Nucleus accumbens (tissue), 56 donors: Measurements from ENCODE around the gene SETBP1.

Experiments used
- DNase-seq, 56 donors: peaks; one replicate each; lab custom pipeline; 2025; lab: John Stamatoyannopoulos, UW

The SETBP1 gene

DNA sequence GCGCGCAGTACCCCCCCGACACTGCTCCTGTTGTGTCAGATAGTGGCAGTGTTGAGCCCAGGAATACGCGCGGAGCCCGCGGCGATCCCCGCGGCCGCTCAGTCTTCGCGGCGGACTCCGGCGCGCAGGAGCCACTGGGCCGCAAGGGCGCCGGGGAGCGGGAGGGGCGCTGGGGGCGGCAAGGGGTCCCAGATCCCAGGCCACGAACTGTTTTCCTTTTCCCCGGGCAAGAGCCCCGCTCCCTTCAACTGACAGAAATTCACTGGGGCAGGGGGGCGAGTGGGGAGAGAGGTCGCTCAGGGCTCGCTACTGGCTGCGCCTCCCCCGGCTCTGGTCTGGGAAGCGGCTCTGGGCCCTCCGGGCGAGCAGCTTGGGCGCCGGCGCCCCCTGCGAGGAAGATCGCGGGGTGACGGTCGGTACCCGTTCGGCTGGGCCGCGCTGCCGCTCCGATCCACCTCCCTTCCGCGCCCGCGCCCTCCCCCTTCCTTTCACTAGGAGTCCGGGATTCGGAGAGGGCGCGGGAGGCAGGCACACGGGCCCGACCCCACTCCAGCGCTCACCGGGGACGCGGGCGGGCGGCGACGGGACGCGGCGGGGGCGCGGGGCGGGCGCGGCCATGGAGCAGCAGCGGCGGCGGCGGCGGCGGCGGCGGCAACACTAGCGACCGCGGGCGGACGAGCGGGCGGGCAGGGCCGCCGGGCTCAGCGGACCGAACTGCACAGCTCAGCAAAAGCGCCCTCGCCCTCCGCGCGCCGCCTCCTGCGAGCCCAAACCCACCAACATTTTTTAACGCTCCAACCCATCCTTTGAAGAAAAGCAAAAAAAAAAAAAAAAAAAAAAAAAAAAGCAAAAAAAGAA, 1.4 kb upstream of the SETBP1 start:
- peak in 55 of 56 donors; percentile 26 to 88 (median 73) for DNase-seq

DNA sequence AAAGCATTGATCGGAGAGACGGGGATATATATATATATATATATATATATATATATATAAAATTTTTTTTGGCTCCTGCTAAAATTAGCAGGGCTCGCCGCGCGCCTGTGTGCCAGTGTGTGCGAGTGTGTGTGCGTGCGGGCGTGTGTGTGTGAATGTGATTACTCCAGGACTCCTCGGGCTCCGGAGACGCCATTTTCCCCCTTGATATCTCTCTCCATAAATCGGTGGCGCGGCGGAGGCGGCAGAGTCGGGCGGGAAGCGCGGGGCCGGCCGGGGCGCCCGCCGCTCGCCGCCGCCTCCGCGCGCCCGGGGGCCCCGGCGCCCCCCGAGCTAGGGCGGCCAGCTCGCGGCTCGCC, 795 bp upstream of the SETBP1 start:
- peak in 30 of 56 donors; percentile 4 to 74 (median 40) for DNase-seq

DNA sequence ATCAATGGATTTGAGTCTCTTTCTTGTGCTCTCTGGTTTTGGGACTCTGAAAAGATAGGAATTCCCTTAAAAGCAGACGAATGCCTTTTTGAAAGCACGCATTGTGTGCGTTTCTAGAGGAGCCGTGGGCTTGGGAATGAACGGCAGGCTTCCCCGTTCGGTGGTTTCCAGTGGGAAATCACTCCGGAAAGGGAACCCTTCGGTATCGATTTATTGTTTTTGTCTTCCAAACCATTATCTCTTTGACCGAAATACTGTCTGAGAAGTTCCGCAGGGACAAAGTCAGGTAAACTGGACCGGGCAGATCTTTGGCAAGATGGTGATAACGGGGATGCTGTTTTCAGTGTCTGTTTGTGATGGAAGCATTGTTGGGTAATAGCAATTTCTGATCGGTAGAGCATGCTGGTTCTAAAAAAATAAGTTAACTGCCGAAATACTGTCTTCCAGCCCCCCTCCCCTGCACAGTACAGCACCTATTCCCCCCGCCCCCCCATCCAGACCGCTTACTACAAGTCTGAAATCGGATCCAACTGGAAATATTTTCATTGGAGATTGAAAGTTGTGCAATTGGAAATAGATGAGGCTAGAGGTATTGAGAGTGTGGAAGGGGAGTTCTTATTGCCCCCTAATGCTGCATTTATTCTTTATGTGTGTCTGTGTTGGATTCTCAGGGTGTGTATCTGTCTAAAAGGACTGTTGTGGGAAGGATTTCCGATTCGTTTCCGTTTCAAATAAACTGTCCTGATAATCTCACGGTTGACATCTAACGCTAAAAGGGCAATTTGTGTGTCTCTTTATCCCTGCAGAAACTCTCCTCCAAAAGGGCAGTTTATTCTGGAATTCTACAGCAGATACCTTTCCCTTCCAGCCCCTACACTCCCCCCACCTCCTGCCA, 635 bp downstream of the SETBP1 start:
- DNase-seq: peak in 11 of 56 donors; percentile 18 to 57 (median 44)

DNA sequence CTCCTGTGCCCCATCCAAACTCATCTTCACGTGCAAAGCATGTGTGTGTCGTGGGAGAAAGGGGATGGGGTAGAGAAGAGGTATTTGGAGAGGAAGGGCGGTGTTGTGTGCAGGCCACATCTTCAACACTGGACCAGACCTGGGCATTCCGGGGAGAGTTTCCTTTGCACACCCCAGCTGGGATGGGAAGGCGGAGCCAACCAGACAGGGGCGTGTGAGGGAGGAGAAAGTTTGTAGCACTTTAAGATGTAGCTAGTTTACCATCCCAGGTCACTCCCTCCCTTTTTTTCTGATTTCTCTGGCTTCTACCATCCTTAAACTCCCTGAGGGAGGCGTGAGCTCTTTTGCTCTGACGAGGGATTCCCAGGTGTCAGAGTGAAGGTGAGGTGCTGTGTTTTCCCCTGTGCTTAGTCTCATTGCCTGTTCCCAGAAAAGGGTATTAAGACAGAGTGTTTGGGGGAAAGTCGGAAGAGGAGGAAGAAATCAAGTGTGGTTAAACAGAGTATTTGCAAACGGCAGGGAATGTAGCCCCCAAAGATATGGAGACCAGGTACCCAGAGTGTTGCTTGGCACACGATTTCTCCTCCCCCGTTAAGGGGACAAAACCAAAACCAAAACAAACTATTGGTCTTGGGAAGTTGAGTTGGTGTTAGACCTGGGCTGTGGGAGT, 1.6 kb downstream of the SETBP1 start:
- DNase-seq: no peak

DNA sequence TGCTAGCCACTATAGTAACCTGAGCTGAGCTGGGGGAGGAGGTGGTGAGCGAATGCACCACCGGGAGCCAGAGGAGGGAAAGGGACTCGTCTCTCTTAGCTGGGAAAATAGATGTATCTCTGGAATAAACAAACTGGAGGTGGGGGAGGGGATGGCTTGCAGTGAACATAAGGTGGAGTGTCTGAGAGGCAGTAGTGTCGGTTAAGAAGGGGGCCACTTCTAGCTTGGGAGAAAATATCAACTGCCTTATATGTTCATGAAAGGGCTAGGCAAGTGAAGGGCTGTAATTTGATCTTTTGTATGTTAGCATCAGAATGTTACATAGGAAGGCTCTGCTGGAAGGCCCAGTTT, 2.2 kb downstream of the SETBP1 start:
- no peak for DNase-seq

DNA sequence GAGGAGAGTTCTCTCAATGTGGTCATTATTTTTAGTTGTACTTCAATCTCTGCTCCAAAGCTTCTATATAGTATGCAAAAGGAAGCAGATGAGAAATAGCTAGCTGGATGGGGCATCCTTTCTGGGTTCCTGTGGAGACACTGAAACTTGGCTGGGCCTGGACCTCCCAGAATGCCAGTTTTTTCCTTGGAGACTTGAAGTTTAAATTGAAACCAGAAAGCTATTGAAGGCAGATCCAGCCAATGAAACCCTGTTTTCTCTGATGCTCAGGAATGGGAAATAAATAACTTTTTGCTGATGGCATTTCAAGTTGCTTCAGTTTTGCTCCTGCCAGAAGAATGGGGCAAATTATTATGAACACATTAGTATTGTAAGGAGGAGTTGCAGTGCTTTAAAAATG, 2.9 kb downstream of the SETBP1 start:
- no peak for DNase-seq

DNA sequence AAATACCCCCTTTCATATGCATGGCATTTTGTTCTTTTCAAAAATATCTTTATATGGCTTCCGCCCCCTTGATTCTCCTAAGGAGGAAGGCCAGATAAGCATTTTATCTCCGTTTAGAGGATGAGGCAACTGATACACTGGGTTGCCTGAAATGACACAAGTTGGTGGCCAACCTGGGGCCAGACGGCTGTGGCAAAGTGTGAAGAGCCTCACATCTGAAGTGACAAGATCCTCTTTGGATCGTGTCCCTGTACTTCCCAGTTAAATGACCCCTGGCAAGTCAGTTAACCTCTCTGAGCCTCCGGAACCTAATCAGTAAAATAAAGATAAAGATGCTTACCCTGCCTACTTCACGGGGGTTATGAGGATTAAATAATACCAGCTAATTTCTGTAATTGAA, 4.6 kb downstream of the SETBP1 start:
- no peak for DNase-seq

DNA sequence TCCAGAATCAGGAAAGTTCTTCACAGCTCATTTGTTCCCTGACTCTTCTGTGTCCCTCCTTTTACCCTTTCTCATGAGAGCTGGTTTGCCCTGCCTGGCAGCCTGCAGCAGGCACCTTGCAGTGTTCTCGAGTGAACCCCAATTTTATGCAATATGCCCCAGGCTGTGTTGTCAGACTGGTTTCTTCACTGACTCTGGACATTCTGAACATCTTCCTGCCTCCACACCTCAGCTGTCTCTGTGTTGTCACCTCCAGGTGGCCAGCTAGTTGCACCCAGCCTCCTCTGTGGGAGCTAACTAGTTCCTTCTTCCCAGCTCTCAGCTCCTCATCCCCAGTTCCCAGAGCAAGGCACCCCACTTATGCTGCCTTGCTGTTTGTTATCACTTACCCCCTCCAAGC, 5.5 kb downstream of the SETBP1 start:
- DNase-seq: no peak

DNA sequence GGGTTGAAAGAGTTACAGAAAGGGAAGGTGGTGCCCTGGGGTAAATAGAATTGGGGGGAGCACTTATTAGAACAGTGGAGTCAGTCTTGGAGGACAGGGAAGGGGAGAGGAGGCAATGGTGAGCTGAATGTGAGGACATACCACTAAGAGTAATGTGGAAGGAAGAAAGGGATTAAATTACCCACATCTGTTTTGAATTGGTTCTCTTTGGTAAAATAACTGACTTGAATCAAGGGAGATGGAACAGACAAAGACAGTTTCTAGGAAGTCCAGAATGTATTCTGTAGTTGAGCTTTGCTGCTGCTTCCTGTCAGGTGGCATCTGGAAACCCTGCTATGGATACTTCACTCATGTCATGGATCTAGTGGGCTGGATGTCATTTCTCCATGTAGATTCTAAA, 6.7 kb downstream of the SETBP1 start:
- no peak for DNase-seq

DNA sequence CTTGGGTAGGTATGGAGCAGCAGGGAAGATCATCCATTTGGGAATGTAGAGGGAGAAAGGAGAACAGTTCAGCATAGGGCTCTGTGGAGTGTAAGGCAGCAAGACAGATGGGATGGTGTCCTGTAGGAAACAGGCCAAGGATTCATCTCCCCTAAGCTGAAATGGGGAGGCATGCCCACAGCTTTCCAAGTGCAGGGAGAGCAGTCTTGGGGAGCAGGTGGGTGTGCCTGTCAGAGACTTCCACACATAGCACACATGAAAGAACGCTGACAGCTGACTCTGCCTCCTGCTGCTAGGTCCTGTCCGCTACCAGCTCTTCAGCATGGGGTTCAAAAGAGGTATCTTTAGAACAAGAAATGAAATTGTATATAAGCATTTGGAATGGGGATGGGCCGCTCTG, 9.0 kb downstream of the SETBP1 start:
- no peak for DNase-seq

DNA sequence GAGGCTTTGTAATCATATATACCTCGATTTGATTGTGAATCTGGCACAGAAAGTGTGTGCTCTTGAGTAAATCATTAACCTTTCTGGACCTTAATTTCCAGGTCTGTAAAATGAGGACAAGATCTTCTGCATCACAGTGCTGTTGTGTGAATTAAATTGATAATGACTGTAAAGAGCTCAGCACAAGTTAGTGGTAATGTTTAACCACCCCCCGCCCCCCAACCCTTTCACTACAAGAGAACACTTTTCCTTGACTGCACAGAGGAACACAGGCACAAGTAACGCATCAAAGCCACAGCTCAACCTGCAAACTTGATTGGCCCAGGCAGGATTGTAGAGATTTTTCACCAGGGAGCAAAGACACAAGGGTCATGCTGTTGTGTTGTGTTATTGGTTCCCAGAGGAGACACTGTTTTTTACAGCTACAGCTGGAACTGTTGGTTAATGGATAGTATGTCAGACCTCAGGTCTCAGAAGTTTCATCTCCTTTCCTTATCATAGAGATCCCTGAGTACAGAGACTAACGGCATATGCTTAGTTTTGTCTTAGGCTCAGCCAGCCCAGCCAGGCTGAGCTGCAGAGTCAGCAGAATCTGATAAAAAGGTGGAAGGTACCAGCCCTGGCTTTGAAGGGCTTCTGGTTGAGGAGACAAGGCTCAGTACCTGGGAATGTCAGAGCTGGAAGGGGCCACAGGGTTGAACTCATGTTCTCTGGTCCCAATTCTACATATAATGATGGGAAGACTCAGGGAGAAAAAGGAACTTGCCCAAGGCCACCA, 10.6 kb downstream of the SETBP1 start:
- no peak for DNase-seq

DNA sequence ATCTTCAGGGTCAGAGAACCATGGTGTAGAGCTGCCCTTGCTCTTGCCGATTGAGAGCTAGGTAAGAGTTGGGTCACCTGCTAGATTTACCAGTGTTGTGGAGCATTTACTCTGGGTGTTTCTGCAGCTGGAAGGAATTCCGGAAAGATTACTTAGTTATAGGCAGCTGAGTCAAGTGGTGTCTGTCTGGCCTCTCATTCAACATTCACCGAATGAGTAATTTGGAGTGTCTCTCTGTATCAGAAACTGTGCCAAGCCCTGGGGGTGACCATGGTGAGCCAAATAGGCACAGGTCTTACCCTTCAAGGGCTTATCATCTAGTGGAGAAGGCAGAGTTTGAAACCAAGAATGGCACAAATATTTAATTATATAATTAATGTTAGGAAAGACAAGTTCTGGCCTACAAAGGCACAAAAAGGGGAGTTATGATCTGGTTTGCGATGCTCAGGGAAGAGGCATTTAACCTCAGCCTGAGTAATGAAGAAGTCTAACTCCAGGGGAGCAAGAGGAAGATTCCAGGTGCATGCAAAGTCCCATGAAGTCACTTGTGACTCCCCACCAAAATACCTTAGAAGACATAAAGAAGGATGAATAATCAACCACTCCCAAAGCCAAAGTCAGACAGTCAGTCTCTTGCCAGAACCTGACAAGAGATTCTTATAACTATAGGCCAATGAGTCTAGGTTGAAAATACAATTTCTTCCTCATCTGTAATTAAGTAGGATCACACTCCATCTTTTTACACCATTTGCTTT, 12.5 kb downstream of the SETBP1 start:
- DNase-seq: no peak

DNA sequence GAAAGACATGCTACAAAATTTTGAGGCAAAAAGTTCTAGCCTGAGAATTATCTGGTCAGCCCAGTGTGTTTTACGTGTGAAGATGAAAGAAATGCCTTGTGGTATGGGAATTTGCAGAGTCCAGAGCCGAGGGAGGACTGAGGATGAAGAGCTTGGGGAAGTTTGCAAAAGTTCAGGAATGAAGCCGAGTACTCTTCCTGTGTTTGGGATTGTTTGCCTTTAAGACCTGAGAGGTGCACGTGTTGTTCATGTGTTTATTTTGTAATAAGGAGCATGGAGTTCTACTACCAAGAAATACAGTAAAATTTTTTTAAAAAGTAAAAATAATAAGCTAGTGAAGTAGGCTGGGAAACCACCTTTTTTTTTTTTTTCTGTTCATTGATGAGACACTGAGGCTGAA, 14.8 kb downstream of the SETBP1 start:
- DNase-seq: no peak

DNA sequence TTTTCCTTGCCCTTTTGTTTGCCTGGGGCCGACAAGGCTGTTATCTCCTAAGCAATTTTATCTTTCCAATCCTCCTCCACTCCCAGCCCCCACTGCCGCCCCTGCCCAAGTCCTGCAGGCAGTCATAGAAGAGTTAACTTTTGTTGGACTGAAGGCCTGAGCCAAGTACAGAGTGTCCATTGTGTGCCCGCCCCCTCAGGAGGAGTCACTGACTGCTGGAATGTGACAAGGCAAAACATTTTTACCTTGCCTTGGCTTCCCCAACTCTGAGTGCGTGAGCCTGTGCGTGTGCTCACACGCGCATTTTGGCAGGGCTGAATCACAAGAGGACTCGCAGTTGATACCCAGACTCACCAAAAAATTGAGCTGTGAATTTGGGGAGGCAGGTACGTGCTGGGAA, 16.2 kb downstream of the SETBP1 start:
- no peak for DNase-seq

DNA sequence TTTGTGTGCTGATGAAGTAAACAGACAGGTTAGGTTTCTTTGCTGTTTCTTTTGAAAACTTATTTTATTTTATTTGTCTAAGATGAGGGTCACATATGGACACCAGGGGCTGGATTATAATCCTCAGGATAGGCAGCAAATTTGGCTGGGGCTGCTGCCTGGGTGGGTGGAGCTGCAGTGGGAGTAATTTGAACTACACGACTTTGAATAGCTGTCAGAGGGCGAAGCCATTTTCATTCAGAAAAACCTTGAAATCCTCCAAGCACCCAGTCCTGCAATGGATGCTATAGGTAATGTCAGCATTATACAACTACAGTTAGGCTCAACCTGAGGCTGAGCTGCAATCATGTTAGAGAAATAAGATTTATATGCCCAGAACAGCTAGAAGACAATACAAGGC, 16.6 kb downstream of the SETBP1 start:
- DNase-seq: peak in 1 of 56 donors; percentile 3

DNA sequence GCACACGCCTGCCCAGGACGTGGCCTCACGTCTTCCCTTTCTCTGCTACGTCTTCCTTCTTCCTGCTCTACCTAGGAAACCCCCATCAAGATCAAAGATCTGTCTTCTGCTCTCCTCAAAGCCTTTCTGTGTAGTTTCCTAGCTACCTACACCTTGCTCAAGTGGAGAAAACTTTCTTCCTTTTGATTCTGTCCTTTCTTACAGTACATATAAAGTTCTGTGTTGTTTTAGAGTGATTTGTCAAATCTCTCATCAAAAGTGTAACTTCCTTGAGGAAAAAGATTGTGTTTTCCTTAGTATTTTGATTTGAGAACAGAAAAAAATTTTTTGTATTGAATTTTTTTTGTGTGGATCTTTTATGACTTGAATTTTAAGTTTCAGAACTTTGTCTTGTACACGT, 17.8 kb downstream of the SETBP1 start:
- no peak for DNase-seq

DNA sequence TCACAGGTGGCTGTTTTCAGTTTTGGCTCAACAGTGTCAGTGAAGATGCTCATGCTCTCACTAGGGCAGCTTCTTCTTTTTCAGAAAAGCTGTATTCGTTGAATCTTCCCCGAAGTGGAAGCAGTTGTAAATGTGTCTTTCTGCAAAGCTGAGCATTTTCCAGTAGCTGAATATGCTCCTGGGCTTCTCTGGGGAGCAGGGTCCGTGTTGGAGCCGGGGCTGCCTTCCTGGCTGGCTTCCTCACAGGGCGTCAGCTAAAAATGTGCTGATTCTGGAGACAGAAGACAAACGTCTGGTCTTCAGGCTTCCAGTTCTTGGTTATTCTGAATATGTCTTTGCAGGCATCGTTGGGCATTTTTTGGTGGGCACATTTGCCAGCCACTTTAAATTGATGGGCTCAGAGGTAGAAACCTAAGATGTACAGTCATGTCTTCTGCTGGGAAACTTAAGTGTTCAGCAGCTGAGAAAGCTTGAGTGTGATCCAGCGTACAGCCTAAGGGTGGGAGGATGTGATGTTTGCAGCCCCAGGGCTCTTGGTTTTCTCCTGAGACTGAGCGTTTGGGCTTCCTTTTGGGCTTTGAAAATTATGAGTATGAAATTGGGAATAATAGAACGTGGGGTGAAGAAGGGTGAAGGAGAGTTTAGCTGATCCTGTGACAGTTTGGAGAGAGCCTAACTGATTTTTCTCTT, 19.0 kb downstream of the SETBP1 start:
- no peak for DNase-seq

DNA sequence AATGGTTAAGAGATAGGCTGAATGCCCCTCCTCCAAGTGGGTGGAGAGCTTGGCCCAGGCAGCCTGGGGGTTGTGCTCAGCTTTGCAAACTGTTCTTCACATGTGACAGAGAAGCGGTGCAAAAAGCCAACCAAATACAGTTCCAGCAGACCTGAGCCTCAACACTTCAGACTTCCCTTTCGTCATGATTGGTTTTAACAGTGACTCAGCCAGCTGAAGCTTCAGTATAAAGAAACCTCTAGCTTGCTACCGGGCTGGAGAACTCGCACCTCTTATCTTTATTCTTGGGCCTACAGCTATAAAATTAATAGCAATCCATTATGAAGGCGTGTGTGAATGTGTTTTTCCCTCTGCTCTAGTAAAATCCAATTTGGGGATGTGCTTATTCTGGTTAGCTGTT, 20.0 kb downstream of the SETBP1 start:
- DNase-seq: peak in 2 of 56 donors; percentile 11 to 36

DNA sequence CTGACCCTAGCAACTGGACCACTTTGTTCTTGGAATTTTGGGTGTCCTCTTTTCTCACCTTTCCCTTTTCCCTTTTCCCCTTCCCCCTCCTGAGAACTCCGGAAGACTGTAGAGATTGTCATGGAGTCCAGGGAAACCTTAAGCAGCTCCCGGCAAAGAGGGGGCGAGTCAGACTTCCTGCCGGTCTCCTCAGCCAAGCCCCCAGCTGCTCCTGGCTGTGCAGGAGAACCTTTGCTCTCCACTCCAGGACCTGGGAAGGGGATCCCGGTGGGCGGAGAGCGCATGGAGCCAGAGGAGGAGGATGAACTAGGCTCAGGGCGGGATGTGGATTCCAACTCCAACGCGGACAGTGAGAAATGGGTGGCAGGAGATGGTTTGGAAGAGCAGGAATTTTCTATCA, 20.5 kb downstream of the SETBP1 start:
- no peak for DNase-seq
